Loucy (cell line): ENCODE results near the gene PTBP1.

Experiments
- H2AFZ ChIP-seq: fragments of 200-600 bp; sonication (generic); 2 replicates; pipeline ENCODE4 v1.6.0; 2016; ENCODE audit warnings: antibody characterized with exemption, mild to moderate bottlenecking, low read length, moderate library complexity
- H3F3A ChIP-seq: fragments of 200-600 bp; 2 replicates; pipeline ENCODE4 v1.6.0; 2016; ENCODE audit warnings: antibody characterized with exemption, low read depth, mild to moderate bottlenecking
- H3K27me3 ChIP-seq: fragments of 200-600 bp; sonication (generic); 2 replicates; pipeline ENCODE4 v1.6.1; 2014; ENCODE audit warnings: low read length, mild to moderate bottlenecking; ENCODE audit not compliant: insufficient read depth, poor library complexity, severe bottlenecking
- H3K36me3 ChIP-seq: fragments of 200-600 bp; sonication (generic); 2 replicates; pipeline ENCODE4 v1.6.1; 2016; ENCODE audit warnings: low read length; ENCODE audit not compliant: insufficient read depth
- H3K4me1 ChIP-seq: fragments of 200-600 bp; sonication (generic); 2 replicates; pipeline ENCODE4 v1.5.1; 2014; ENCODE audit warnings: low read length, mild to moderate bottlenecking; ENCODE audit not compliant: insufficient read depth, poor library complexity, severe bottlenecking
- H3K4me2 ChIP-seq: fragments of 200-600 bp; sonication (generic); 2 replicates; pipeline ENCODE4 v1.6.0; 2014; ENCODE audit warnings: antibody characterized with exemption, low read length, low read depth, mild to moderate bottlenecking; ENCODE audit not compliant: poor library complexity, severe bottlenecking
- H3K4me3 ChIP-seq: fragments of 200-600 bp; sonication (generic); 2 replicates; pipeline ENCODE4 v1.5.1; 2014; ENCODE audit warnings: low read length, mild to moderate bottlenecking, mixed read lengths; ENCODE audit not compliant: poor library complexity, severe bottlenecking
- H3K79me2 ChIP-seq: fragments of 200-600 bp; sonication (generic); 2 replicates; pipeline ENCODE4 v1.6.1; 2014; ENCODE audit warnings: low read length; ENCODE audit not compliant: insufficient read depth
- H3K9ac ChIP-seq: fragments of 200-600 bp; sonication (generic); 2 replicates; pipeline ENCODE4 v1.6.0; 2014; ENCODE audit warnings: mild to moderate bottlenecking, low read depth, low read length, moderate library complexity; ENCODE audit not compliant: poor library complexity, severe bottlenecking
- H3K9me2 ChIP-seq: fragments of 200-600 bp; sonication (generic); replicated peaks from 2 replicates; pipeline ENCODE4 v1.6.1; 2016; ENCODE audit warnings: low read depth, low read length, mixed read lengths
- H3K9me3 ChIP-seq: fragments of 200-600 bp; sonication (generic); 2 replicates; pipeline ENCODE4 v1.6.1; 2014; ENCODE audit warnings: mild to moderate bottlenecking, antibody characterized with exemption, low read length, low read depth; ENCODE audit not compliant: insufficient read depth
- H4K20me1 ChIP-seq: fragments of 200-600 bp; sonication (generic); 2 replicates; pipeline ENCODE4 v1.6.0; 2014; ENCODE audit warnings: antibody characterized with exemption, low read length, mild to moderate bottlenecking; ENCODE audit not compliant: insufficient read depth, poor library complexity, severe bottlenecking
- EZH2phosphoT487 ChIP-seq: fragments of 200-600 bp; IDR thresholded peaks from 2 replicates; pipeline ENCODE4 v1.6.1; 2018; ENCODE audit warnings: antibody characterized with exemption, mild to moderate bottlenecking, moderate library complexity, borderline replicate concordance
- TF ChIP-seq, protein P1 (sequence below): fragments of 200-600 bp; sonication (generic); conservative IDR thresholded peaks from 2 replicates; pipeline ENCODE4 v1.5.1; 2014; ENCODE audit warnings: mild to moderate bottlenecking, antibody characterized with exemption, low read length

The PTBP1 gene

DNA sequence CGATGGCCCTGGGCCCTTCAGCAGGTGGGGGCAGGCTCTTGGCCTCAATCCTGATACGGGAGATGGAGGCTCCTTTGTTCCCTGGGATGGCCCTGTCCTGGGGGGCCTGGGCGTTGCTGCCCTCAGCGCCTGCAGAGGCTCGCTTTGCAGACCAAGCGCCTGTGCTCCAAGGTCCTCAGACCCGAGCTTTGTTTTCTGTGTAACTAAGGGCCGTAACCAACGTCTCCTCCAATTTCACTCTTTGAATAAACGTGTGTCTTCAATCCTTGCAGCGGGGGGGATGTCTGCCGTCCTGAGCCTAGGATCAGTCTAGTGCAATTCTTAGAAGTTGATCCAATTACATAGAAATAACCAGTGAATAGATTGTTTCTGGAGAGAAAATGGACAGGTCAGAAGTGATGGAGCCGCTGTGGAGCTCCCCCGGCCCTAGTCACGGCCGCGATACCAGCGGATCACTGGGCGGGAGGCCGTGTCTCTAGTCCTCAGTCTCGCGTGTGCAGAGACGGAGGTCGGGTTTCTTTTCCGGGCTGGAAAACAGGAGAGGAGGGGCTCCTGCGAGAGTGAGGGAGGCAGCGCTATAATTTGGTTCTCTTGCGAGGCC is 5.3 kb downstream of the PTBP1 start:
- Histone ChIP-seq H3K36me3 (peaks cover 82% of the 10 kb centered on the region), H3K4me3 (peak overlapping the region; percentile 97), H4K20me1 (peaks cover 97% of the 10 kb centered on the region), H3F3A (no peaks in the 10 kb centered on the region), H3K9me2 (no peaks in the 10 kb centered on the region), H3K4me2 (peak overlapping the region; percentile 93), H3K27me3 (peaks cover 8% of the 10 kb centered on the region), H3K4me1 (peaks cover 21% of the 10 kb centered on the region), H2AFZ (no peak overlapping the region), H3K79me2 (peaks cover 99% of the 10 kb centered on the region), H3K9ac (no peak overlapping the region), H3K9me3 (no peaks in the 10 kb centered on the region)
- TF ChIP-seq EZH2phosphoT487, result no peak
- TF ChIP-seq, protein P1, sequence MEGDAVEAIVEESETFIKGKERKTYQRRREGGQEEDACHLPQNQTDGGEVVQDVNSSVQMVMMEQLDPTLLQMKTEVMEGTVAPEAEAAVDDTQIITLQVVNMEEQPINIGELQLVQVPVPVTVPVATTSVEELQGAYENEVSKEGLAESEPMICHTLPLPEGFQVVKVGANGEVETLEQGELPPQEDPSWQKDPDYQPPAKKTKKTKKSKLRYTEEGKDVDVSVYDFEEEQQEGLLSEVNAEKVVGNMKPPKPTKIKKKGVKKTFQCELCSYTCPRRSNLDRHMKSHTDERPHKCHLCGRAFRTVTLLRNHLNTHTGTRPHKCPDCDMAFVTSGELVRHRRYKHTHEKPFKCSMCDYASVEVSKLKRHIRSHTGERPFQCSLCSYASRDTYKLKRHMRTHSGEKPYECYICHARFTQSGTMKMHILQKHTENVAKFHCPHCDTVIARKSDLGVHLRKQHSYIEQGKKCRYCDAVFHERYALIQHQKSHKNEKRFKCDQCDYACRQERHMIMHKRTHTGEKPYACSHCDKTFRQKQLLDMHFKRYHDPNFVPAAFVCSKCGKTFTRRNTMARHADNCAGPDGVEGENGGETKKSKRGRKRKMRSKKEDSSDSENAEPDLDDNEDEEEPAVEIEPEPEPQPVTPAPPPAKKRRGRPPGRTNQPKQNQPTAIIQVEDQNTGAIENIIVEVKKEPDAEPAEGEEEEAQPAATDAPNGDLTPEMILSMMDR, result no peak

DNA sequence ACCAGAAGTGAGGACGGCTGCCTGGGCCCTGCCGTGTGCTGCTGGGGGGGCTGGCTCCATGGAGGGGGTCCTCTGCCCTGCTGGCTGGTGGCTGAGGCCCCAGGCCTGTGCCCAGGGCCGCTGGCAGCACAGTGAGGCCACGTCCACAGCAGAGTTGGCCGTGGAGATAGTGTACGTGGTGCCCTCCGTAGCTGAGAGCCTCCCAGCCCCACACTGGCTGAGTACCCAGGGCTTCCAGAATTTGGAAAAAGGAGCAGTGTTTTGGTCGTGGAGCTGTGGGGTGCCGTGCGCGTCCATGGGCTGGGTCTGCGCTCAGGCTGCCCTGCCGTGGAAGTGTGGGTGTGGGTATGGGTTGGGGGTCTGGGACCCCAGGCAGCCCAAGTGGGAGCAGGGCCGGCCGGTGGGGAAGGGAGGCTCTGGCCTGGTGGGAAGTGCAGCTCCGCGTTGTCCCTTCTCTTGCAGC is 5.9 kb downstream of the PTBP1 start:
- Histone ChIP-seq H3K4me3 (no peak overlapping the region), H3K79me2 (peaks cover 100% of the 10 kb centered on the region), H3K9ac (no peak overlapping the region), H3K9me3 (no peaks in the 10 kb centered on the region), H4K20me1 (peaks cover 100% of the 10 kb centered on the region), H3K27me3 (peaks cover 5% of the 10 kb centered on the region), H3K36me3 (peaks cover 87% of the 10 kb centered on the region), H3K4me1 (peaks cover 21% of the 10 kb centered on the region), H3F3A (no peaks in the 10 kb centered on the region), H3K4me2 (peak overlapping the region; percentile 93), H3K9me2 (no peaks in the 10 kb centered on the region), H2AFZ (no peak overlapping the region)
- TF ChIP-seq, protein P1, result no peak
- no peak for TF ChIP-seq EZH2phosphoT487

DNA sequence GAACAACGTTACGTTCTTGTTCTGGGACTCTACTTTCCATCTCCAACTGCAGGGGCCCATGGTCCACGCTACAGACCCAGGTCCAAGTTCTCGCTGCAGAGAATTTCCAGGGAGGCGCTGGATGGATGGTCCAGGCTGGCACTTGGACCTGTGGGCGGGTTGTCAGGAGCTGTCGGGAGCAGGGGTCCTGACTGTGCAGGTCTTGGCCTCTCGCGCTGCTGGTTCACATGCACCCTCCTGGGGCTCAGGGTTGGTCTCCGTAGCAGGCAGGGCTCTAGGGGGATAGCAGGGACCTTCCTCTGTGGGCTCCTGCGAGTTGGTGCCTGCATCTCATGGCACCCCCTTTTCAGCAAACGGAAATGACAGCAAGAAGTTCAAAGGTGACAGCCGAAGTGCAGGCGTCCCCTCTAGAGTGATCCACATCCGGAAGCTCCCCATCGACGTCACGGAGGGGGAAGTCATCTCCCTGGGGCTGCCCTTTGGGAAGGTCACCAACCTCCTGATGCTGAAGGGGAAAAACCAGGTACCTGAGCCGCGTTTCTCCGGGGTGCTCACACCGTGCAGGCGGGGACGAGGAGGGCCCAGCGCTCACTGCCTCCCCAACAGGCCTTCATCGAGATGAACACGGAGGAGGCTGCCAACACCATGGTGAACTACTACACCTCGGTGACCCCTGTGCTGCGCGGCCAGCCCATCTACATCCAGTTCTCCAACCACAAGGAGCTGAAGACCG is 6.6 kb downstream of the PTBP1 start:
- Histone ChIP-seq H3K79me2 (peaks cover 100% of the 10 kb centered on the region), H3K9me3 (no peaks in the 10 kb centered on the region), H3K4me3 (no peak overlapping the region), H3K27me3 (no peaks in the 10 kb centered on the region), H3K36me3 (peaks cover 94% of the 10 kb centered on the region), H2AFZ (no peak overlapping the region), H3K4me2 (no peak overlapping the region), H3K9me2 (no peaks in the 10 kb centered on the region), H3K9ac (no peak overlapping the region), H3K4me1 (peaks cover 21% of the 10 kb centered on the region), H4K20me1 (peaks cover 100% of the 10 kb centered on the region), H3F3A (no peaks in the 10 kb centered on the region)
- no peak for TF ChIP-seq EZH2phosphoT487
- TF ChIP-seq, protein P1, result no peak
